Ovary (tissue), 9 donors: Measurements from ENCODE around the gene PRSS8. TPM values are rescaled to one million over a fixed set of nuclear protein-coding genes. Genes with fewer than 3 reads are reported as not detected.

Source experiments
- DNase-seq, 5 donors: peaks; one replicate each; pipeline ENCODE4 v3.0.0-alpha.2; 2019 to 2020
- H3K27ac ChIP-seq, 2 donors: fragments of 200-600 bp; one replicate each; pipeline versions ENCODE4 v1.5.1 to v1.8.0; 2019 to 2022
- H3K27me3 ChIP-seq: fragments of 200-600 bp; one replicate; pipeline ENCODE4 v1.8.0; 2022
- H3K36me3 ChIP-seq: fragments of 200-600 bp; sonication (generic); one replicate; pipeline ENCODE4 v1.5.1; 2019
- H3K4me1 ChIP-seq: one replicate; pipeline ENCODE4 v1.8.1; 2013; ENCODE audit warnings: mild to moderate bottlenecking, moderate library complexity; ENCODE audit not compliant: insufficient read depth
- H3K4me3 ChIP-seq: fragments of 200-600 bp; sonication (generic); one replicate; pipeline ENCODE4 v1.5.1; 2017
- H3K9me3 ChIP-seq, 2 donors: fragments of 200-600 bp in 1 of 2; sonication (generic) in 1 of 2; one replicate each; pipeline versions ENCODE4 v1.5.1 to v1.8.1; 2013 to 2019; ENCODE audit warnings: mild to moderate bottlenecking in 1 of 2, moderate library complexity in 1 of 2
- EP300 ChIP-seq: sonication (generic); formaldehyde crosslinking; IDR thresholded peaks from one replicate; pipeline ENCODE4 v1.6.1; 2017; ENCODE audit warnings: antibody characterized with exemption
- POLR2A ChIP-seq: fragments of 450-650 bp; IDR thresholded peaks from one replicate; pipeline ENCODE4 v1.6.1; 2017; ENCODE audit warnings: antibody characterized with exemption, mild to moderate bottlenecking, moderate library complexity
- WGBS, 3 donors: extraction: QIAGEN DNeasy Blood & Tissue Kit in 1 of 3; methylation state at CpG; one replicate each; pipeline versions ENCODE4 v1.1.5 to v1.1.7; 2013 to 2017; 5-methylcytosine and 5-hydroxymethylcytosine counted together
- intact Hi-C, 4 donors: fragments of 100-400 bp; cut with DNase I; formaldehyde crosslinking; loops; one replicate each; pipeline versions ENCODE4 v1.11.0 to v1.15.1; 2022 to 2023
- polyA plus RNA-seq, 2 donors: library from polyadenylated mRNA; stranded (reverse); fragments of 200-250 nt in 1 of 2; fragments of 350-450 nt in 1 of 2; fragmentation: Illumina TruSeq in 1 of 2; extraction: RNeasy Lipid Tissue Mini Kit (QIAGEN cat#74804) in 1 of 2; gene quantifications; one replicate each; pipeline ENCODE4 v1.2.3, GENCODE V29; 2013 to 2014
- total RNA-seq, 7 donors: library from RNA; depleted of rRNA in 2 of 7; stranded (reverse); fragments of >200 nt in 2 of 7; fragmentation: NEBNext Ultra II Directional in 3 of 7; extraction: Animal tissue kit (Norgen Biotek cat#: 25700) in 3 of 7; gene quantifications; one replicate each; pipeline versions ENCODE4 v1.1.0 to v1.2.4, GENCODE V29; 2016 to 2023
- TF ChIP-seq, protein P1 (sequence below), 3 donors: fragments of 450-650 bp in 2 of 3; fragments of 200-600 bp in 1 of 3; IDR thresholded peaks; one replicate each; pipeline versions ENCODE4 v1.5.1 to v1.8.0; 2016 to 2022; ENCODE audit warnings: antibody characterized with exemption in 3 of 3, mild to moderate bottlenecking in 1 of 3
- donor health status: DM: no; HTN: no; CAD: no; lungs with moderate emphysema.
- donor health status: DM: no; HTN: no; CAD: no.
- donor health status: Bipolar disorder and iron deficiency.
- donor health status: DM: yes; HTN: yes; CAD: no.
- donor health status: DM: no; HTN: no; CAD: no.
- donor health status: DM: yes; HTN: yes; CAD: no.

The PRSS8 gene
- total and polyA plus RNA-seq, 9 donors: 0.05 to 47.0 (median 1.9) TPM; not detected in 3

- intact Hi-C loops: loop anchor here in 1 of 4 donors (10.0 kb wide), 1 partner anchor 53 kb away; the partner anchor contains the start of gene FUS
- H3K36me3 ChIP-seq: no peaks in the 10 kb centered on the region
- no peak overlapping the region for H3K4me3 ChIP-seq
- no peak for TF ChIP-seq POLR2A
- no peak for TF ChIP-seq EP300
- TF ChIP-seq, protein P1, sequence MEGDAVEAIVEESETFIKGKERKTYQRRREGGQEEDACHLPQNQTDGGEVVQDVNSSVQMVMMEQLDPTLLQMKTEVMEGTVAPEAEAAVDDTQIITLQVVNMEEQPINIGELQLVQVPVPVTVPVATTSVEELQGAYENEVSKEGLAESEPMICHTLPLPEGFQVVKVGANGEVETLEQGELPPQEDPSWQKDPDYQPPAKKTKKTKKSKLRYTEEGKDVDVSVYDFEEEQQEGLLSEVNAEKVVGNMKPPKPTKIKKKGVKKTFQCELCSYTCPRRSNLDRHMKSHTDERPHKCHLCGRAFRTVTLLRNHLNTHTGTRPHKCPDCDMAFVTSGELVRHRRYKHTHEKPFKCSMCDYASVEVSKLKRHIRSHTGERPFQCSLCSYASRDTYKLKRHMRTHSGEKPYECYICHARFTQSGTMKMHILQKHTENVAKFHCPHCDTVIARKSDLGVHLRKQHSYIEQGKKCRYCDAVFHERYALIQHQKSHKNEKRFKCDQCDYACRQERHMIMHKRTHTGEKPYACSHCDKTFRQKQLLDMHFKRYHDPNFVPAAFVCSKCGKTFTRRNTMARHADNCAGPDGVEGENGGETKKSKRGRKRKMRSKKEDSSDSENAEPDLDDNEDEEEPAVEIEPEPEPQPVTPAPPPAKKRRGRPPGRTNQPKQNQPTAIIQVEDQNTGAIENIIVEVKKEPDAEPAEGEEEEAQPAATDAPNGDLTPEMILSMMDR (IDR thresholded peaks at IDR 0.05): no peak
- no peaks in the 10 kb centered on the region for H3K9me3 ChIP-seq
- H3K4me1 ChIP-seq: no peaks in the 10 kb centered on the region
- no peaks in the 10 kb centered on the region for H3K27me3 ChIP-seq
- H3K27ac ChIP-seq: no peak overlapping the region
- WGBS, 3 donors: 74 to 80% (median 74%) methylated on average over 5 of the region's 5 CpGs
- DNase-seq: no peak
These were observed 3.7 kb downstream of the PRSS8 start for GRCh38 chr16:31131841-31132271.

DNA sequence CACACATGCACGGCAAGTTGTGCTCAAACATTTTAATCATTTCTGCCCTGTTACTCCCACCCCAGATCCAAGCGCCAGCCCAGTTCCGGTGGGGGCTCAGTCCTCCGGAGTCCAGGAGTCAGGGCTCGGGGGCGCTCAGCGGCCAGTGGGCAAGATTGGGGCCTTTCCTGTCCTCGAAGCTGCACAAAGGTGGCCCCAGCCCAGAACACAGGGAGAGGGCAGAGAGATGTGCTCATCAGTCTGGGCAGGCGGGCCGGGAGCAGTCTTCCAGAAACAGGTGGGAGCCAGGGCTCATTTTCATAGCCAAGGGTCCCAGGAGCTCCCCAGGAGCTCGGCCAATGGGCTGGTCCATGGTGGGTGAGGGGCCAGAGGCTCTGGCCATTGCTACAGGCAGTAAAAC lies 4.1 kb downstream of the PRSS8 start:
- Histone ChIP-seq H3K9me3 (no peaks in the 10 kb centered on the region), H3K27me3 (no peaks in the 10 kb centered on the region), H3K4me3 (no peak overlapping the region), H3K27ac (no peak overlapping the region), H3K4me1 (no peaks in the 10 kb centered on the region), H3K36me3 (no peaks in the 10 kb centered on the region)
- intact Hi-C loops: loop anchor here in 1 of 4 donors (10.0 kb wide), 1 partner anchor 53 kb away; the partner anchor contains the start of gene FUS
- WGBS, 3 donors: 83 to 94% (median 83%) methylated on average over 11 of the region's 11 CpGs
- no peak for DNase-seq
- TF ChIP-seq, protein P1 (IDR thresholded peaks at IDR 0.05): no peak
- TF ChIP-seq POLR2A: no peak
- TF ChIP-seq EP300: no peak

DNA sequence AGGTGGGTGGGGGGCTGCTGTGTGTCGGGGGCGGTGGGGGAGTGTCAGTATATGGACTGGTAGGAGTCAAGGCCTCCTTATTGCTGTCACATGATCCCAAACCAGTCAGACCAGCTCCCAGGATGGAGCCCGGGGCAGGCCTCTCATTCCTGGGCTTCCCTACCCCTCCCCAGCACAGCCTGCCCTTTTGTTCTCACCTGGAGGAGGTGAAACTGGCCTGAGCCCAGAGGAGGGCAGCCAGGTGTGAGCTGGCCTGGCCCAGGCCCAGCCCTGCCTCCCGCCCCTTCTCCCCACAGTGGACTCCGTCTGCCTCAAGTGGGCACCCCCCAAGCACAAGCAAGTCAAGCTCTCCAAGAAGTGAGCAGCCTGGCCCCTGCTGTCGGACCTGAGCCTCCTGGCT lies 4.6 kb downstream of the PRSS8 start:
- intact Hi-C loops: loop anchor here in 1 of 4 donors (10.0 kb wide), 1 partner anchor 54 kb away; the partner anchor contains the start of gene FUS
- no peaks in the 10 kb centered on the region for H3K4me1 ChIP-seq
- H3K27ac ChIP-seq: no peak overlapping the region
- H3K4me3 ChIP-seq: no peak overlapping the region
- 74 to 80% (median 79%) methylated on average over 6 of the region's 6 CpGs for WGBS, 3 donors
- DNase-seq: no peak
- no peaks in the 10 kb centered on the region for H3K9me3 ChIP-seq
- H3K27me3 ChIP-seq: no peaks in the 10 kb centered on the region
- no peaks in the 10 kb centered on the region for H3K36me3 ChIP-seq
- TF ChIP-seq POLR2A (no peak), EP300 (no peak)
- TF ChIP-seq, protein P1 (IDR thresholded peaks at IDR 0.05): no peak

DNA sequence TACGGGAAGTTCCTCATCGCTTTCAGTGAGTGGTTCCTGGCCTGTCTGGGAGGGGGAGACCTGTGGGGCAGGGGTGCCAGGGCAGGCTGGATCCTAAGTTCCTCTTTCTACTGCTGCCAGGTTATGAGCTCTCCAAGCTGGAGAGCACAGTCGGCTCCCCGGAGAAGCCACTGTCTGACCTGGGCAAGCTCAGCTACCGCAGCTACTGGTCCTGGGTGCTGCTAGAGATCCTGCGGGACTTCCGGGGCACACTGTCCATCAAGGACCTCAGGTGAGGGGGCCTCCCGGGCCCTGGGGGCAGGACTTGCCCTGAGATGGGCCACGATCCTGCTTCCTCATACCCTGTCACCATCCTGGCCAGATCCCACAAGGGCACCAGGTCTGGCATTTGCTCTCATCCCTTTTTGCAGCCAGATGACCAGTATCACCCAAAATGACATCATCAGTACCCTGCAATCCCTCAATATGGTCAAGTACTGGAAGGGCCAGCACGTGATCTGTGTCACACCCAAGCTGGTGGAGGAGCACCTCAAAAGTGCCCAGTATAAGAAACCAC lies 5.1 kb downstream of the PRSS8 start:
- Histone ChIP-seq H3K9me3 (no peaks in the 10 kb centered on the region), H3K4me1 (no peaks in the 10 kb centered on the region), H3K27me3 (no peaks in the 10 kb centered on the region), H3K4me3 (no peak overlapping the region), H3K27ac (no peak overlapping the region), H3K36me3 (no peaks in the 10 kb centered on the region)
- 74 to 86% (median 78%) methylated on average over 9 to 10 of the region's 10 CpGs for WGBS, 3 donors
- no peak for DNase-seq
- intact Hi-C loops: loop anchor here in 1 of 4 donors (10.0 kb wide), 1 partner anchor 54 kb away; the partner anchor contains the start of gene FUS
- TF ChIP-seq EP300: no peak
- TF ChIP-seq, protein P1 (IDR thresholded peaks at IDR 0.05): no peak
- no peak for TF ChIP-seq POLR2A
